ENCODE measurements around the gene SLC22A12.

Gene SLC22A12

GRCh38 chr11:64627371-64627770, 36.4 kb downstream of the SLC22A12 start:
- DNase-seq (ENCODE audit: low spot score), result no peak

DNA sequence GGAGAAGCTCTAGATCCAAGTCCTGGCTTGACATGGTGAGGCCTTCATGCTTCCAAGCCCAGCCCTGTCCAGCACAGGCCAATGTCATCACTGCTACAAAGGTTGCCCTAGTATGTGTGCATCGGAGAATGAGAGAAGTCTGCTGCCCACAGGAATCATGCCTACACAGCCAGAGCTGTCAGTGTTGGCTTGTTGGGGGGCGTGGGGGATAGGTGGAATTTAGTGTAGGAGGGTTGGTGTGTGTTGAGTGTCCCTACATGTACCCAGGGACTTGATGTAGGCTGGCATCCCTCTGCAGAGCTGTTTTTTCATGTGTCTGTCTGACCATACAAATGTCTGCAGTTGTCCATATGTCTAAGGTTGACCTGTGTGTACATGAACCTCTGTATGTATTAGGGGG, 37.6 kb downstream of the SLC22A12 start:
- DNase-seq (ENCODE audit: low spot score), result no peak

DNA sequence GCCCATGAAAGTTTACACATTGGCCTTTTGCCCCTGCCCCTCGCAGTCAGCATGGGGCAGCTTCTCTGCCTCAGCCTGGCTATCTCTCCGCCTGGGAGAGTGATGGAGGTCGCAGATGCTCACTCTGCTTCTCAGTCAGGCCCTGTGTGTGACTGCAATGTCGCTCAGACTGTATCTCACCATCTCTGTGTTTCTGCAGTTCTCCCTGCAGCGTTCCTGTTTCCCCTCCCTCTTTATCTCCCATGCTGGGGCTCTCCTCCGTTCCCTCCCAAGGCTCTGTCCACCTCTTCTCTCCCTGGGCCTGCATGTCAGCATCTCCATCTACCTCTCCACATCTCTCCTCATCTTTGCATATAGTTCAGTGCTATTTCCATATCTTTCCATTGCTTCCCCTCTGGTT, 38.1 kb downstream of the SLC22A12 start:
- no peak for DNase-seq (ENCODE audit: low spot score)

DNA sequence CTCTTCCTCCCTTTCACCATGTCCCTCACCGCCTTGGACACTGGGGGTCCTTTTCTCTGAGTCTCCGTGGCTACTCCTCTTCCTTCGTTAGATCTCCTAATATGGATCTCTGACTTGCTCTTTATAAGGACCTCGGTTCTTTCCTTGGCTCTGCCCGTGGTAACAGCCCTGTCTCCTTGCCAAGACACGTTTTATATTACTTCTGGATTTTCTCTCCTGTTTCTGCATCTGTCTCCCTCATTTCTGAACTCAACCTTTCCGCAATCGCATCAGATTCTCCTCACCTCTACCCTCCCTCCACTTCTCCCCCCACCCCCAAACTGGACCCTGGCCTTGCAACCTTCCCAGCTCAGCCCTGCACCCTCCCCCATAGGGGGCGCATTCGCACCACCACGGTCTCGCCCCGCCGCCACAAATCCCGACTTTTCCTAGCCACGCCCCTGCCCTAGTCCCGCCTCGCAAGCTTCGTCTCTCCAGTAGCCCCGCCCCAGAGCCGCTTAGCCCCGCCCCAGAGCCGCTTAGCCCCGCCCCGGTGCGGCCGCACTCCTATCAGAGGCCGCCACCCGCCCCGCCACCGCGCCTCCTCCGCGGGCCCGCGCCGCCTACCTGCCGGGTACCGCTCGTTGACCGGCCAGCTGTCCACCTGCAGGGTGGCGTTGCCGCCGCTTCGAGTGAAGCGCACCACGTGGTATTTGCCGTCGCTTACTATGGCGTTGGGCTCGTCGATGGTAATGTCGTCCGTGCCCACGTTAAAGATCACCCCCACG, 39.0 kb downstream of the SLC22A12 start:
- no peak for DNase-seq (ENCODE audit: low spot score)

GRCh38 chr11:64631675-64632074, 40.7 kb downstream of the SLC22A12 start:
- DNase-seq (ENCODE audit: low spot score), result no peak

DNA sequence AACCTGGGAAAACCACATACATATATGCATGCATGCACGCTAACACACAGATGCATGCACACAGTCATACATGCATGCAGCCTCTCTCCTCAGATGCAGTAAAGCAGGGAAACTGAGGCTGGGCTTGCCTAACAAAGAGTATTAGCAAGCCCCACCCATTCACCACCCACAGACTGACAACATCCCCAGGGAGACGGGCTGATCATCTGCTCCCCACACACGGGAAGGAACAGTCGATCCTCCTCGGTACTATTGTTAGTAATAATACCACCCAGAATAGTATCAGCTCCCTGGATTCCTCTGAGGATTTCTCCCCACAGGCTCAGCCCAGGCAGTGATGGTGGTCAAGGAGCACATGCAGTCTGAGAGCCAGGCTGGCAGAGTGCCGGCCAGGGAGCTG, 41.2 kb downstream of the SLC22A12 start:
- DNase-seq (ENCODE audit: low spot score), result no peak

DNA sequence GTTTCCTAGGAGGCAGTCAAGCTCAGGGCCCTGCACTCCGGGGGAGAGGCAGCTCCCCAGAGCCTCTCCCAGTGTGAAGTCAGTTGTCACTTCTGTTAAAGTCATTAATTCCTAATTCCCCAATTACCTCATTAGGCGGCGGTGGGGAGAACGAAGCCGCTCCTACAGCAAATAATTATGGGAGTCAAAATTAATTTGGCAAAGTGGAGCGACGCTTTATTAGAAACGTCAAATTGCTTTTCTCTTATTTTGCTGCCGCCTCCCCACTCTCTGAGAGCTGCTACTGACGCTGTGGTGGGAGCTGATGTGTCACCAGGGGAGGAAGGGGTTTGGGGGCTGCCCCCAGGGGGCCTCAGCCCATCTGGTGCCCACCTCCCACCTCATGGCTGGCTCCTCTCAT, 41.6 kb downstream of the SLC22A12 start:
- DNase-seq (ENCODE audit: low spot score), result no peak

GRCh38 chr11:64633555-64634159, 42.6 kb downstream of the SLC22A12 start:
- no peak for DNase-seq (ENCODE audit: low spot score)

DNA sequence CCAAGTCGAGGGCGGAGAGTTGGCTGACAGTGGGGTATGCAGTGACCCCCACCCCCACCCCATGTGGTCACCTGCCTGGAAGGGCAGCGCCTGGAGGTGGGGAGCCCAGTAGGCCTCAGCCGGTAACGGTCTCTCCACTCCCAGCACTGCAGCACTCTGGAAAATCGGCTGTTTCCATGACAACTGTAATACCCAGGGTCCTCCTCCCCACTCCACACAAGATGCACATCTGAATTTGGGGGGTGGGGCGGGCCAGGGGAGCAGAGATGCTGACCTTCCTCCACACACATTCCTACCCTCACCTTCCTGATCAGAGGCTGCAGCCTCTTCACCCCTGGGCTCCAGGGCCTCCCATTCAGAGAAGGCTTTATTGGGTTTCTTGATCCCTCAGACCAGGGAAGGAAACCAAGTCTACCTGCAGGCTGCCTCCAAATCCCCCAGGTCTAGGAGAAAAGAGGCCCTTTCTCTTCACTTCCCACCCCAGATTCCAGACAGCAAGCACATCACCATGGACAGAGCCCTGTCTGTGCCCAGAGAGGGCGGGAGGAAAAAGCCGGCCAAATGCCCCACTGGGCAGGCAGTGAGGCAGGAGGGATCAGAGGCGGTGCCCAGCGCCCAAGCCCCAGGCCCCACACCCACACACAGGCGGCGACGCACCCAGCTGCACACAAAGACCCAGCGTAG, 46.5 kb downstream of the SLC22A12 start:
- no peak for DNase-seq (ENCODE audit: low spot score)

DNA sequence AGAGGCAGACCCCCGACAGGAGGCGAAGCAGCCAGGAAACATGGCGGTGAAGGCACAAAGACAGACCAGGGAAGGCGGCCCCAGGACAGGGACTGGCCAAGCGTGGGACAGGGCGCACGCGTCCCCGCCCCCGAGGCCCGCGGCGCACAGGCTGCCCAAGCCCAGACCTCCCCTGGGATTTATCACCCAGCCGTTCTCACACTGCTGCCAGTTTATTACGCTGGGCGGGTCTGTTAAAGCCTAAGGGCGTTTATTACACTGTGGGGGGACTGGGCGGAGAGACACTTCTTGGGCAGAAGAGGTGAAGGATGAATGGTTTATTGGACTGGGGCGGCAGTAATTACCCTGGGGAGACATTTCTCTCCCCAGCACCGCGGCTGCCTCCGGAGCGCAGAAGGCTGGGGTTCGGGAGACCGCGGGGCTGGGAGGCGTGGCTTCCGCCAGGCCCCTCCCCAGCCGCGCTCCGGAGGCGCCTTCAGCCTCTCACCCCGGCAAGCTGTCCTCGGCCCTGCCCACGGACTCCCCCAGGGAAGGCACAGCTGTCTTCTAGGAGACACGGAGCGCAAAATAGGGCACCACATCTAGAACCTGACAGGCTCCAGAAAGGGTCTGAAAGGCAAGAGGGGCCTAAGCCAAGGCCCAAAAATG, 47.1 kb downstream of the SLC22A12 start:
- DNase-seq (ENCODE audit: low spot score), result no peak

- DNase-seq (ENCODE audit: low spot score), result no peak
These were observed 47.8 kb downstream of the SLC22A12 start for GRCh38 chr11:64638829-64639228.

DNA sequence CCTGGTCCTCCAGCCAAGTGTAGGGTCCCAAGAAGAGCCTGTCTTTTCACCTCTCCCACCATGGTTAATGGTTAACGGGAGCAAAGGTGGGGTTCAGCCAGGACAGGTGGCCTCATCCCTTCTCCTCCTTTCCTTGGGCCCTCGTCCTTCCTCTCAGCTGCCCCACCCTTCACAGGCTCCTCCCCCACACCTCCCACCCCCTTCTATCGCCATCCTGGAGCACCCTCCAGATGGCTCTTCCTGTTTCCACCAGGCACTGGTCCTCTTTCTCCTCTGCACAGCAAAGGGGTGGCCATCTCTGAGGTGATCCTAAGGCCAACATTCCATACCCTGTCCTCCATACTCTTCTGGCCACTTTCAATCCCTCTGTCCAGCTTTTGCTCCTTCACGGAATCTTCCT, 48.9 kb downstream of the SLC22A12 start:
- no peak for DNase-seq (ENCODE audit: low spot score)

- DNase-seq (ENCODE audit: low spot score), result no peak
These were observed 50.8 kb downstream of the SLC22A12 start for GRCh38 chr11:64641596-64642417.

DNA sequence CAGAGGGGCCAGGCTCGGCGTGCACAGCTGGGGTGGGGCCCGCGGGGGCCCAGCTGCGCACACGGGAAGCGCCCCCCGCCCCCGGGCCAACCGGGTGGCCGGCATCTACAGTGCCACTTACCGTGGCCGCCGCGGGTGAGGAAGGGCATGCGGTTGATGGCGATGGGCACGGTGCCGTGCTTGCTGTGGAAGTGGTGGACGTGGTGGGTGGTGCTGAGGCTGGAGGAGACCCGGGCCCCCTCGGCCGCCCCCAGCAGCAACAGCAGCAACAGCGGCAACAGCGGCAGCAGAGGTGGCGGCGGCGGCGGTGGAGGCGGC, 51.4 kb downstream of the SLC22A12 start:
- no peak for DNase-seq (ENCODE audit: low spot score)

- DNase-seq (ENCODE audit: low spot score), result no peak
These were observed 51.8 kb downstream of the SLC22A12 start for GRCh38 chr11:64642871-64643255.

GRCh38 chr11:64643256-64643881, 52.3 kb downstream of the SLC22A12 start:
- DNase-seq (ENCODE audit: low spot score), result no peak

DNA sequence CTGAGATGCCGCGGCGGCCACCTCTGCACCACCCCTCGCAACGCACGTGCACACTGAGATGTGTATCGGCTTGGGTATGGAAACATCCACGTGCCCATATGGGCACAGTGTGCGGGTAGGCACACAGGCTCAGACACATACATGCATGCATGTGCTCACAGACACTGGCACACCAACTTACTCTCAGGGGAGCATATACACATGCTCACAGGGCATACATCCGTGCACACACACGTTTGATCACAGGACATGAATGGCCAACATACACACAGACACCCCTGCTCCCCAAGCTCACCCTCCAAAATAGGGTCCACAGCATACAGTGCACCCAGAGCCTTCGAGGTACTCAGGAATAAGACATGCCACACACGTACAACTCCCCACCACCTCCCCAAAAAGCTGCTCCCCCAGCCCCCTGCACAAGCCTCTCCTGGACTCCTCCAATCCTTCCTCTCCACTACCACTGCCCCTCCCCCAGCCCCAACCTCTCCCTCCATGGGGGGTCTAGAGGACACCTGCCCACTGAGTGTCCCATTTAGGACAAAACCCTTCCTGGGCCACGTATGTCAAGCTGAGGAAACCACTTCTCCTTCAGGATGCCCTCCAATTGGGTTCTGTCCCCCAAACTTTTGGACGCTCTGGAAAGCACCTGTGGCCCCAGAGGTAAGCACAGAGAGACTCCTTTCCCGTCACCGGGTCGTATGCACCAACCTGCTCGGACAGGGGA, 53.1 kb downstream of the SLC22A12 start:
- no peak for DNase-seq (ENCODE audit: low spot score)

DNA sequence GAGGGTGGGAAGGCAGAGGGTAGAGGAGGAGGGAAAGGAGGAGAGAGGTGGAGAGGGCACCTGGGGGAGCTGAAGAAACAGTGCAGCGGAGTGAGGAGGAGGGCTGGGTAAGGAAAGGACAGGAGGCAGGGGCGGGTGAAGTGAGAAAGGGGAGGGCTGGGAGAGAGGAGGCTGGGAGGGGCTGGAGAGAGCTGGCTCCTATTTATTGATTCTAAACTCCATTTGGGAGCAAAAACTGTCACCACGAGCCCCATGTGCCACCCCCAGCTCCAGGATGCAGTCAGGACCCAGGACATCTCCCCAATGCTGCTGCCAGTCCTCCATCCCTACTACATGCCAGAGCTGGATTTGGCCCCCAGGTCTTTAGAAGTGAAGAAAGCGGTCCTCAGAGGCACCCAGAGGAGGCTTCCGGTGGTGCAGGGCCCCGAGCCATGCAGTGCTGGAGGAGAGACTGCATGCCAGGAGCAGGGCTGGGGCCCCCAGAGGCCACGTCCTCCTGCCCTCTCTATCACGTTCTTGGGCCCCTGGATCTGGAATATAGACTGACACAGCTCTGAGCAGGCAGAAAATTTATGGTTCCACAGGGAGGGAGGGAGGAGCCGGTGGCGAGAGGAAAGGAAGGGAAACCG, 53.7 kb downstream of the SLC22A12 start:
- no peak for DNase-seq (ENCODE audit: low spot score)

DNA sequence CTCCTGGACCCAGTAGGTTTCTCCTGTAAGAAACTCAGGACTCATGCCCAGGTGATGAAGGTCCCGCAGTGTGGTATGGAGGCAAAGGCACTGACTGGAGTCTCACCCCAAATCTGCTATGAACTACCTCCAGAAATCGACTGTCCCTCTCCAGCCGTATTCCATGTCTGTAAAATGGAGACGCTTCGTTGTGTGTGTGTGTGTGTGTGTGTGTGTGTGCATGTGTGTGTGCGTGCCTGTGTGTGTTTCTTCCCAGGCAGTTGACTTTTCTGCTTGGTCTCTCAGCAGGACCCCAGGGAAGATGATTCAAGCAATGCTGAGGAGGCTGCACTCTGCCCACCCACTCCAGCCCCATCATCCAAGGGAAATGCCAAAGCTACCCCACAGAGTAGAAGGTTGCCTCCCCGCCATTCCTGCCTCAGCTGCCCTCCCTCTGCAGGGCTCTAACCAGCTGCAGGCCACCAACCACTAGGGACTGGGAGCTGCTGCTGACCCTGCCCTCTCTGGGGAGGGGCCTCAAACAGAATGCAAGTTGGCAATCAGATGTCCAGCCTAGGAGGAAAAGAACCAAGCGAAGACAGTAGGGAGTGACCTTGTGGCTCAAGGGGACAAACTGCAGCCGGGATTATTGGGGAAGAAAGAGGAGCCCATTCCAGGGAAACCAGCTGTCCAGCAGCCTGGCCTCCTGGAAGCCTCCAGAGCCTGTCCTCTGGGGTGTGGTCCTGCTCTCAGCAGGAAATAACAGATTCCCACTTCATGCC, 56.2 kb downstream of the SLC22A12 start:
- no peak for DNase-seq (ENCODE audit: low spot score)

- DNase-seq (ENCODE audit: low spot score), result no peak
These were observed 57.5 kb downstream of the SLC22A12 start for GRCh38 chr11:64648551-64648950.

Measured in activated CD4-positive, alpha-beta T cell treated with anti-CD3 and anti-CD28 coated beads, Interleukin-2, Interleukin-4, amounts not matched to agents 100 ng/mL and 50 ng/mL, durations not matched to agents 16 hours and 8 hours (primary cell).